RWPE2 (cell line): ENCODE results near the gene ZNF236.

Experiments
- ATAC-seq: fragments of 200-7000 bp; cut with Tn5 transposase; 3 replicates; pipeline ENCODE4 v1.9.1; 2021; ENCODE audit warnings: low read depth
- DNase-seq: peaks from one replicate; pipeline ENCODE4 v3.0.0-alpha.2; 2020; ENCODE audit warnings: low spot score
- H3K27ac ChIP-seq: fragments of 450-650 bp; 2 replicates; pipeline ENCODE4 v1.5.1; 2017; ENCODE audit warnings: mild to moderate bottlenecking; ENCODE audit not compliant: poor library complexity, severe bottlenecking
- H3K27me3 ChIP-seq: fragments of 250-450 bp; sonication (Bioruptor Pico); 2 replicates; pipeline ENCODE4 v1.5.1; 2021; ENCODE audit warnings: mild to moderate bottlenecking, moderate library complexity; ENCODE audit not compliant: insufficient read depth, poor library complexity, severe bottlenecking
- H3K36me3 ChIP-seq: fragments of 250-450 bp; sonication (Bioruptor Pico); 2 replicates; pipeline ENCODE4 v1.5.1; 2020; ENCODE audit warnings: low read depth, mild to moderate bottlenecking, moderate library complexity
- H3K4me1 ChIP-seq: fragments of 250-450 bp; sonication (Bioruptor Pico); 2 replicates; pipeline ENCODE4 v1.5.1; 2021; ENCODE audit warnings: mild to moderate bottlenecking, moderate library complexity; ENCODE audit not compliant: insufficient read depth, poor library complexity, severe bottlenecking
- H3K4me3 ChIP-seq: fragments of 250-450 bp; sonication (Bioruptor Pico); 2 replicates; pipeline ENCODE4 v1.5.1; 2021; ENCODE audit warnings: mild to moderate bottlenecking, moderate library complexity; ENCODE audit not compliant: severe bottlenecking
- H3K9me3 ChIP-seq: fragments of 250-450 bp; sonication (Bioruptor Pico); 2 replicates; pipeline ENCODE4 v1.5.1; 2021; ENCODE audit warnings: mild to moderate bottlenecking, moderate library complexity; ENCODE audit not compliant: severe bottlenecking
- TF ChIP-seq, protein P1 (sequence below): fragments of 450-650 bp; IDR thresholded peaks from one replicate; pipeline ENCODE4 v1.5.1; 2017; ENCODE audit warnings: mild to moderate bottlenecking, moderate library complexity; ENCODE audit not compliant: poor library complexity, severe bottlenecking

Gene ZNF236

DNA sequence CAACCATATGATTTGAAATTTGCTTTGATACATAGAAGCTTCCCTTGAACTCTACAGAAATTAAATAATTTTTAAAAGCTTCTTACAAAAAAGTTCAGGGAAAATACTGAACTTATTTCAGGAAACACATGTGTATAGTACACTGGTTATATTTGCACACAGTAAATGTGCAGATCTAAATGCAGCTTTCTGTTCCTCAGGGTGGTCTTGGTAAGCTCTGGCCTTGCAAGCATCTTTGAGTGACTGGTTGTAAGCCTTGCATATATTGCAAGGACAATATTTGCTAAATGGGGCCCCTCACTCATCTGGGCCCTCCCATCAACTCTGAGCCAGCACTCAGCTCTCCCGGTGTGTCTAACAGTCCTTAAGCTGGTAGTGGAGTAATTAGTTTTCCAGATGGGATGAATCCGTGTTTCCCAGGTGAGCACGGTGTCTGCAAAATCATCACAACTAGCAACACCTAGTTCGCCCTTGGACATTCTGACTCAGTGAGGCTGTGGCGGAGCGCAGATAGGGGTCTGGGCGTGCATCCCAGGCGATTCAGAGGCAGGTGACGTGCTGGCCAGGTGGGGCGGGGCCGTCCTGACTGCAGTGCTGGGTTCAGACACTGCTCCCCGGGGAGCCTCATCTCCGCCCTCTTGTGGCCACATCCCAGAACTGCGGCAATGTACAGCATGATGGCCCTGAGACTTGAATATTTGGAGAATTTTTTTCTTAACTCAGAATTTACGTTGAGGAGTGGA, 160.7 kb downstream of the ZNF236 start:
- Histone ChIP-seq H3K27ac (no peak overlapping the region), H3K4me1 (no peaks in the 10 kb centered on the region), H3K36me3 (no peaks in the 10 kb centered on the region), H3K9me3 (no peaks in the 10 kb centered on the region), H3K4me3 (no peak overlapping the region), H3K27me3 (no peaks in the 10 kb centered on the region)
- ATAC-seq (peak; percentile 97), DNase-seq (peak; percentile 91)
- TF ChIP-seq, protein P1, sequence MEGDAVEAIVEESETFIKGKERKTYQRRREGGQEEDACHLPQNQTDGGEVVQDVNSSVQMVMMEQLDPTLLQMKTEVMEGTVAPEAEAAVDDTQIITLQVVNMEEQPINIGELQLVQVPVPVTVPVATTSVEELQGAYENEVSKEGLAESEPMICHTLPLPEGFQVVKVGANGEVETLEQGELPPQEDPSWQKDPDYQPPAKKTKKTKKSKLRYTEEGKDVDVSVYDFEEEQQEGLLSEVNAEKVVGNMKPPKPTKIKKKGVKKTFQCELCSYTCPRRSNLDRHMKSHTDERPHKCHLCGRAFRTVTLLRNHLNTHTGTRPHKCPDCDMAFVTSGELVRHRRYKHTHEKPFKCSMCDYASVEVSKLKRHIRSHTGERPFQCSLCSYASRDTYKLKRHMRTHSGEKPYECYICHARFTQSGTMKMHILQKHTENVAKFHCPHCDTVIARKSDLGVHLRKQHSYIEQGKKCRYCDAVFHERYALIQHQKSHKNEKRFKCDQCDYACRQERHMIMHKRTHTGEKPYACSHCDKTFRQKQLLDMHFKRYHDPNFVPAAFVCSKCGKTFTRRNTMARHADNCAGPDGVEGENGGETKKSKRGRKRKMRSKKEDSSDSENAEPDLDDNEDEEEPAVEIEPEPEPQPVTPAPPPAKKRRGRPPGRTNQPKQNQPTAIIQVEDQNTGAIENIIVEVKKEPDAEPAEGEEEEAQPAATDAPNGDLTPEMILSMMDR = peak; percentile 95

DNA sequence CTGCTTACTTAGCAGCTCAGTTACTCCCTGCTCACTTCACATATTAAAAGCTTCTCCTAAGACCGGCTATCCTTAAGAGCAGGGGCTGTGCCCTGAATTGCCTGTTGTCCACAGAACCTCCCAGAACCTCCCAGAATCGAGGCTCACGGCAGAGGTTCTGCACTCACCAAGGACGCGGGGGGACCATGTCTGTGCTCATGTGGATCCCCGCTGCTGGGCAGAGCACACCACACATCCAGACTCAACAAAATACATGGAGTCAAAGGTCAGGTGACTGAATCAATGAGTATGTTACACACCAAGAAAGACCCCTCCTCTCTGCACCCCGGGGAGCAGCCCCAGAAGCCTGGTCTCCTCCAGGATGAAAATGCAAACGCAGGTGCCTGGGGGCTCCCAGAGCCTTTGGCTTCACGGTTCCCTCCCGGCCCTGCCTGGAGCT, 161.3 kb downstream of the ZNF236 start:
- H3K4me1 ChIP-seq = no peaks in the 10 kb centered on the region
- TF ChIP-seq, protein P1 = peak; percentile 70
- H3K36me3 ChIP-seq = no peaks in the 10 kb centered on the region
- no peak overlapping the region for H3K27ac ChIP-seq
- H3K27me3 ChIP-seq = no peaks in the 10 kb centered on the region
- DNase-seq (no peak), ATAC-seq (no peak)
- H3K4me3 ChIP-seq = no peak overlapping the region
- H3K9me3 ChIP-seq = no peaks in the 10 kb centered on the region

DNA sequence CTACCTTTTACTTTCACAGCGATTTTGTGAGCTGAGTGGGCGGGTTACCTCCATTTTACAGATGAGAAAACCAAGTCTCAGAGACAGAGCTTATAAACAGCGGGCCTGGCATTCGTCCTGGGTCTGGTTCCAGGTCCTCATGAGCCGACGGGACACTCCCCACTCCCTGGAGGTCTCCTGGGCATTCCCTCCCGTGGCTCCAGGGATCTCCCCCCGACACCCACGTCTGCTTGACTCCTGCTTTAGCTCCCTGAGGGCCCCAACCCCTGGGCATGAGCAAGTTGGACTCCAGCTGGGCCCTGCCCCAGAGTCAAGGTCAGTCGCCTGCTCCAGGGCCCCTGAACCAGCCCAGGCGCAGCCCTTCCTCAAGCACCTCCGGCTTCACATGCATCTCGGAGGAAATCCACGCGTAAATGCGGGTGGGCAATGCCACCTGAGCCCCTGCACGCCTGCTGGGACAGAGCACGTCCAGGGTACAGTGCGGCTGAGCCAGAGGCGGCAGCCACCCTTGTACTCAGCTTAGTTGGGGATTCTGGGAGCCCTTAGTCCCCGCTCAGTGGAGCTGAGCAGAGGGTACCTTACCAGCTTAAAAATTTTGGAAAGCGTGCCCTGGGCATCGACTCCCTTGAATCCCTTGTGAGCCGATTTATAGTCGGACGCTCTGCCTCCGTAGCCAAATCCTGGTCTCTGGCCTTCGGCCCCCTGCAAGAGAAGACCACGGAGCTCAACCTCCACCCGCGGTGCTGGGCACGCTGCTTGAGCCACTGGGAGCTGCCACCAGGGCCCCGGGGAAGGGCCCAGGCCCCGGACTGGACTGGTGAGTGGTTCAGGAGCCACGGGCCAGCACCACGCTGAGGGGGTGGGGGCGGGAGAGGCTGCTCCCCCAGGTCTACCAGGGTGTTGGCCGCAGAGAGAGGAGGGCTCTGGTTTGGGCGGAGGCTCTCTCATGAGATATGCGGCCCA, 162.1 kb downstream of the ZNF236 start:
- ATAC-seq = no peak
- H3K27me3 ChIP-seq = no peaks in the 10 kb centered on the region
- no peaks in the 10 kb centered on the region for H3K4me1 ChIP-seq

DNA sequence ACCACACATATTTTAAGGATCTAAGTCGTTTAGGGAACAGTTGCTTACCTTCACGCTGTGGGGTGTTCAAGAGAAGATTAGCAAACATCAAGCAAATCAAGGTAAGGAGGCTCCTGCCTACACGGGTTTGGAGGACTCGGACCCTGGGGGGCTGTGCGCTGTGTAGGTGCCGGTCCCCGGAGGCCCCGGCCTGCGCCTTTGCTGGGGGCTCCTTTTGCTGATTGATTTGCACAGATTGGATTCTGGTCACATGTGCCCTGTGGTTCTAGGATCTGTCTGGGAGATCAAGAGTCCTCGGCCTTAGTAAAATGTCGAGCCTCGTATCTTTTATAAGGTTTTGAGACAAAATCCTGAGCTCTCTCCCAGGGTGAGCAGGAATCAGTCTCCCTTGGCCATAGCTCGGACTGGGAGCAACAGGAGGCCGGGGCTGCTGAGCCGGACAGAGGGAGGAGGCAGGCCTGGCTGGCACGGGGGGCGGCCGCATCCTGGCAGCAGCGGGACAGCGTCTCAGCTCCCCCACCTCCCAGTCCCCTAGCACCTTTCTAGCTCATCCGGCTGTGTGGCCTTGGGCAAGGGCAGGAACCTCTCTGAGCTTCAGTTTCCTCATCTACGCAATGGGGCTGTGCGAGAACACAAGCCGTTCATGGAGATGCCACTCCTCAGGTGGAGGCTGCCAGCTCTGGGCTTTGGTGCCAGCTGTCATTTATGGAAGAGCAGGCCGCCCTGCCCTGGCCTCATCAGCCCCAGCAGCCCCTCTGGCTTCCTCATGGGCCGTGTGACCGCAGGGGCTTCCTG, 163.0 kb downstream of the ZNF236 start:
- no peak for DNase-seq
- Histone ChIP-seq H3K4me1 (no peaks in the 10 kb centered on the region), H3K27ac (no peak overlapping the region), H3K27me3 (no peaks in the 10 kb centered on the region), H3K9me3 (no peaks in the 10 kb centered on the region), H3K4me3 (no peak overlapping the region), H3K36me3 (no peaks in the 10 kb centered on the region)
- ATAC-seq = no peak
- TF ChIP-seq, protein P1 = no peak

More for the DNA sequence above, 162.1 kb downstream of the ZNF236 start:
- Histone ChIP-seq H3K36me3 (no peaks in the 10 kb centered on the region), H3K9me3 (no peaks in the 10 kb centered on the region), H3K4me3 (no peak overlapping the region), H3K27ac (no peak overlapping the region)
- no peak for DNase-seq
- TF ChIP-seq, protein P1 = no peak
